ENCODE data around the gene IGF2BP2. TPM values are rescaled to one million over a fixed set of nuclear protein-coding genes. Genes with fewer than 3 reads are reported as not detected.
A peak's percentile ranks its signal among the peaks of the same experiment; 100 is the strongest.

IGF2BP2 gene
- total and polyA plus RNA-seq, 11 donors, result 5.9 to 21.8 (median 16.8) TPM

DNA sequence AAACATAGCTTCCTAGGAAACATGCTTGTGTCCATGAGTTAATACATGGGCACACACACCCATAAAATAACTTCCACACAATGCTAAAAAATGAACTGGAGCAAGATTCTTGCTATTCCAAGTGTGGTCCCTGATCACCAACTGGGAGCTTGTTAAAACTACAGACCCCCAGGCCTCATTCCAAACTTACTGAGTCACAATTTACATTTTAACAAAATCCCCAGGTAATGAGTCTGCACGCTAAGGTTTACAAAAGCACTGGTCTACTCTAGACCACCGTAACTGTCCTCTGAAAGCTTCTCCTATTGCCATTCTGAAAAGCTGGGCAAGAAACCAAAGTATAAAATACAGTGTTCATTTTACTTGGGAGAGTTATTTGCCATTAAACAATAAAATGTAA is 45.4 kb downstream of the IGF2BP2 start:
- WGBS, 4 donors, result 91 to 98% (median 96%) methylated on average over 2 of the region's 2 CpGs
- no peak overlapping the region for H3K4me3 ChIP-seq
- no peaks in the 10 kb centered on the region for H3K27me3 ChIP-seq
- no peaks in the 10 kb centered on the region for H3K9me3 ChIP-seq
- TF ChIP-seq, protein P1, sequence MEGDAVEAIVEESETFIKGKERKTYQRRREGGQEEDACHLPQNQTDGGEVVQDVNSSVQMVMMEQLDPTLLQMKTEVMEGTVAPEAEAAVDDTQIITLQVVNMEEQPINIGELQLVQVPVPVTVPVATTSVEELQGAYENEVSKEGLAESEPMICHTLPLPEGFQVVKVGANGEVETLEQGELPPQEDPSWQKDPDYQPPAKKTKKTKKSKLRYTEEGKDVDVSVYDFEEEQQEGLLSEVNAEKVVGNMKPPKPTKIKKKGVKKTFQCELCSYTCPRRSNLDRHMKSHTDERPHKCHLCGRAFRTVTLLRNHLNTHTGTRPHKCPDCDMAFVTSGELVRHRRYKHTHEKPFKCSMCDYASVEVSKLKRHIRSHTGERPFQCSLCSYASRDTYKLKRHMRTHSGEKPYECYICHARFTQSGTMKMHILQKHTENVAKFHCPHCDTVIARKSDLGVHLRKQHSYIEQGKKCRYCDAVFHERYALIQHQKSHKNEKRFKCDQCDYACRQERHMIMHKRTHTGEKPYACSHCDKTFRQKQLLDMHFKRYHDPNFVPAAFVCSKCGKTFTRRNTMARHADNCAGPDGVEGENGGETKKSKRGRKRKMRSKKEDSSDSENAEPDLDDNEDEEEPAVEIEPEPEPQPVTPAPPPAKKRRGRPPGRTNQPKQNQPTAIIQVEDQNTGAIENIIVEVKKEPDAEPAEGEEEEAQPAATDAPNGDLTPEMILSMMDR (IDR thresholded peaks at IDR 0.05), result no peak
- no peaks in the 10 kb centered on the region for H3K36me3 ChIP-seq
- H3K4me1 ChIP-seq, result peaks cover 0 to 20% (median 3%) of the 10 kb centered on the region in 12 donors
- ATAC-seq (no peak), DNase-seq (no peak)
- no peak overlapping the region for H3K27ac ChIP-seq
- intact Hi-C loops (cut with DNase I), result no loop called here

DNA sequence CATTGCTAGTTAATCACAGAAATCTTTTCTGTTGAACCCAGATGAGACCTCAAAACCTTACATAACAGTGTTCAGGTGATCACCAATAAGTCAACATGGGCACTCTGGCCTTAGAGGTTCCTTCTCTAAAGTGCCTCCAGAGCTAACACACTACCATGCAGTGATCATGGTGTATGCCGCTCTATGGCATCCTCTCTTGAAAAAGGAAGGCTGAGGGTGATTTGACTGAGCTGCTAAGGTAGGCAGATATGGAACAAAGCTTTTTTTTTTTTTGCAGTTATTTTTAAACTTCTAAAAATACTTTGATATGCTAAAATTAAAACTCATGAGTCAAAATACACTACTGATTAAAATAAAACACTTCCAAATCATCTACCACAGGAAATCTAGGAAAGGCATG is 46.0 kb downstream of the IGF2BP2 start:
- H3K36me3 ChIP-seq, result no peaks in the 10 kb centered on the region
- intact Hi-C loops (cut with DNase I), result no loop called here
- H3K9me3 ChIP-seq, result no peaks in the 10 kb centered on the region
- peaks cover 0 to 26% (median 6%) of the 10 kb centered on the region in 12 donors for H3K4me1 ChIP-seq
- peak in 1 of 4 donors; percentile 28 for ATAC-seq
- DNase-seq, result no peak
- H3K27me3 ChIP-seq, result no peaks in the 10 kb centered on the region
- WGBS, 4 donors, result 78 to 85% (median 81%) methylated on average over 1 of the region's 1 CpG
- H3K4me3 ChIP-seq, result no peak overlapping the region
- H3K27ac ChIP-seq, result no peak overlapping the region
- TF ChIP-seq, protein P1 (IDR thresholded peaks at IDR 0.05), result no peak

DNA sequence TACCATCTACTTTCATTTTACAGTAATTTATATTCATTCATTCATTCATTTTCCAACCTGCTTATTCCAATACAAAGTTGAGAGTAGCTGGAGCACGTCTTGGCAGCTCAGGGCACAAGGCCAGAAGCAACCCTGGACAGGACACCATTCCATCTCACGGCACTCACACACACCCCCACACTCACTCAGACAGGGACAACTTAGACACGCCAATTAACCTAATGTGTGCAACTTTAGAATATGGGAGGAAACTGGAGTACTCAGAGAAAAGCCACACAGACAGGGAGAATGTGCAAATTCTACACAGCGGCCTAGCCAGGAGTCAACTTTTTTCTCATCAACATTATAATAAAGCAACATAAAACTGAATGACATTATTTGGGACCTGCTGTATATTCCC is 46.7 kb downstream of the IGF2BP2 start:
- Histone ChIP-seq H3K27me3 (no peaks in the 10 kb centered on the region), H3K27ac (no peak overlapping the region), H3K4me3 (no peak overlapping the region), H3K36me3 (no peaks in the 10 kb centered on the region), H3K4me1 (peaks cover 0 to 31% (median 9%) of the 10 kb centered on the region in 12 donors), H3K9me3 (no peaks in the 10 kb centered on the region)
- WGBS, 4 donors, result 65 to 72% (median 69%) methylated on average over 4 of the region's 4 CpGs
- no peak for TF ChIP-seq POLR2A (IDR thresholded peaks at IDR 0.05)
- TF ChIP-seq, protein P1 (IDR thresholded peaks at IDR 0.05), result no peak
- ATAC-seq, result peak in 1 of 4 donors; percentile 21
- DNase-seq, result no peak
- intact Hi-C loops (cut with DNase I), result no loop called here

DNA sequence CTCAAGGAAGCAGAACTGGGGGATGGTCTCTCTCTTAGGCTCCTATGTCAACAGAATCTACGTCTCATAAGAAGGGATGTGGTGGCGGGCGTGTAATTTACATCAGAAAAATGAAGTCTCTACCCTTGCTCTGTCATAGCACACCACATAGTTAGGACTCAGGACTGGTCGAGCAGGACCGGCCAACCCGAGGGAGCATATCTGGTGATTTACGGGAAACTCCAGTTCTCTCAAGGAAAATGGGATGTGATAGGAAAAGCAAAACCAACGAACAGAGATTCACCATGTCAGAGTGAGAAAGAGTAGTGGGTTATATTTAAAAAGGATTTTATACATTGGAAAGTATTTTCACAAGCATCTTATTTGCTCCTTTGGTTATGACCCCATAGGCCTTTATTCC is 54.7 kb downstream of the IGF2BP2 start:
- Histone ChIP-seq H3K9me3 (no peaks in the 10 kb centered on the region), H3K36me3 (no peaks in the 10 kb centered on the region), H3K27me3 (no peaks in the 10 kb centered on the region), H3K4me1 (peaks cover 0 to 16% (median 7%) of the 10 kb centered on the region in 12 donors), H3K4me3 (no peak overlapping the region), H3K27ac (no peak overlapping the region)
- no peak for ATAC-seq
- 86 to 90% (median 88%) methylated on average over 8 of the region's 8 CpGs for WGBS, 4 donors
- TF ChIP-seq, protein P1 (IDR thresholded peaks at IDR 0.05), result no peak
- TF ChIP-seq POLR2A (IDR thresholded peaks at IDR 0.05), result no peak
- DNase-seq, result no peak
- intact Hi-C loops (cut with DNase I), result loop anchor here in 1 of 10 donors (5.0 kb wide), 1 partner anchor 108 kb away; no protein-coding TSS in a partner anchor
